Smooth muscle cell of the brain vasculature (primary cell): ENCODE measurements around the gene UBASH3A.
"Not testable (repeated sequence)": the region's sequence is repeated elsewhere in the genome, so short reads cannot be mapped to it uniquely, and the experiment has no call there.

Experiments used
- DNase-seq: peaks from one replicate; pipeline ENCODE4 v3.0.0-alpha.2; 2012; ENCODE audit warnings: low read depth, low spot score

The UBASH3A gene

GRCh38 chr21:42390193-42390592, 13.5 kb upstream of the UBASH3A start:
- no peak for DNase-seq

GRCh38 chr21:42390696-42391095, 13.0 kb upstream of the UBASH3A start:
- no peak for DNase-seq

GRCh38 chr21:42391297-42391696, 12.4 kb upstream of the UBASH3A start:
- DNase-seq, result no peak

GRCh38 chr21:42392731-42393442, 10.8 kb upstream of the UBASH3A start:
- DNase-seq, result peak; percentile 76

- DNase-seq, result no peak
Measured at GRCh38 chr21:42393443-42393950, 10.2 kb upstream of the UBASH3A start.

GRCh38 chr21:42395302-42395701, 8.4 kb upstream of the UBASH3A start:
- no peak for DNase-seq

GRCh38 chr21:42395905-42396651, 7.6 kb upstream of the UBASH3A start, which contains the start of gene TMPRSS3:
TMPRSS3 (minus strand) TSS chr21:42396052; CDS start chr21:42395417, 635 bp downstream.
- DNase-seq, result no peak

- no peak for DNase-seq
Measured at GRCh38 chr21:42396799-42397745, 6.6 kb upstream of the UBASH3A start.

- DNase-seq, result no peak
Measured at GRCh38 chr21:42397746-42398394, 5.8 kb upstream of the UBASH3A start.

- DNase-seq, result no peak
Measured at GRCh38 chr21:42398436-42399028, 5.2 kb upstream of the UBASH3A start.

- DNase-seq, result no peak
Measured at GRCh38 chr21:42400525-42400924, 3.2 kb upstream of the UBASH3A start.

- no peak for DNase-seq
Measured at GRCh38 chr21:42401154-42401553, 2.5 kb upstream of the UBASH3A start.

- no peak for DNase-seq
Measured at GRCh38 chr21:42401820-42402251, 1.9 kb upstream of the UBASH3A start.

- no peak for DNase-seq
Measured at GRCh38 chr21:42404539-42404938, 837 bp downstream of the UBASH3A start.

GRCh38 chr21:42405064-42406013, 1.6 kb downstream of the UBASH3A start:
- no peak for DNase-seq

- DNase-seq, result no peak
Measured at GRCh38 chr21:42406201-42406621, 2.5 kb downstream of the UBASH3A start.

- no peak for DNase-seq
Measured at GRCh38 chr21:42406866-42407265, 3.2 kb downstream of the UBASH3A start.

- DNase-seq, result no peak
Measured at GRCh38 chr21:42407476-42407875, 3.8 kb downstream of the UBASH3A start.

- not testable (repeated sequence) for DNase-seq
Measured at GRCh38 chr21:42408718-42409117, 5.0 kb downstream of the UBASH3A start.

- no peak for DNase-seq
Measured at GRCh38 chr21:42409366-42409765, 5.7 kb downstream of the UBASH3A start.
